GM23338 (cell line): Measurements from ENCODE around the gene USP49. TPM values are rescaled to one million over a fixed set of nuclear protein-coding genes. Genes with fewer than 3 reads are reported as not detected.

Experiments
- ATAC-seq: fragments of 200-7000 bp; cut with Tn5 transposase; 3 replicates; pipeline ENCODE4 v1.9.1; 2020
- DNase-seq: peaks from one replicate; pipeline ENCODE4 v3.0.0-alpha.2; 2015; ENCODE audit warnings: low spot score
- H2AFZ ChIP-seq: fragments of 200-600 bp; sonication (generic); 2 replicates; pipeline ENCODE4 v1.8.0; 2016; ENCODE audit warnings: antibody characterized with exemption, mild to moderate bottlenecking, moderate library complexity
- H3F3A ChIP-seq: fragments of 200-600 bp; sonication (generic); replicated peaks from 2 replicates; pipeline ENCODE4 v1.8.0; 2017; ENCODE audit warnings: antibody characterized with exemption, mixed run types, low read depth
- H3K27ac ChIP-seq: fragments of 200-600 bp; sonication (generic); 2 replicates; pipeline ENCODE4 v1.6.1; 2016; ENCODE audit warnings: low read depth
- H3K27me3 ChIP-seq: fragments of 200-600 bp; sonication (generic); 2 replicates; pipeline ENCODE4 v1.8.0; 2016; ENCODE audit warnings: mild to moderate bottlenecking, mixed run types, moderate library complexity; ENCODE audit not compliant: insufficient read depth
- H3K36me3 ChIP-seq: fragments of 200-600 bp; sonication (generic); 2 replicates; pipeline ENCODE4 v1.8.0; 2016; ENCODE audit warnings: mild to moderate bottlenecking; ENCODE audit not compliant: insufficient read depth
- H3K4me1 ChIP-seq: fragments of 200-600 bp; sonication (generic); 2 replicates; pipeline ENCODE4 v1.8.0; 2016; ENCODE audit warnings: mild to moderate bottlenecking, moderate library complexity; ENCODE audit not compliant: insufficient read depth
- H3K4me2 ChIP-seq: fragments of 200-600 bp; sonication (generic); 2 replicates; pipeline ENCODE4 v1.7.1; 2017; ENCODE audit warnings: mixed run types
- H3K4me3 ChIP-seq: fragments of 200-600 bp; sonication (generic); 2 replicates; pipeline ENCODE4 v1.6.1; 2016; ENCODE audit warnings: mixed run types
- H3K79me2 ChIP-seq: fragments of 200-600 bp; sonication (generic); replicated peaks from 2 replicates; pipeline ENCODE4 v1.8.0; 2017; ENCODE audit warnings: mild to moderate bottlenecking; ENCODE audit not compliant: insufficient read depth
- H3K9me2 ChIP-seq: fragments of 200-600 bp; sonication (generic); 2 replicates; pipeline ENCODE4 v1.8.0; 2017; ENCODE audit not compliant: insufficient read depth
- H4K20me1 ChIP-seq: fragments of 200-600 bp; sonication (generic); replicated peaks from 2 replicates; pipeline ENCODE4 v1.8.0; 2017; ENCODE audit warnings: mild to moderate bottlenecking; ENCODE audit not compliant: insufficient read depth
- H3K27ac Mint-ChIP-seq: 2 replicates; pipeline ENCODE4 v1.8.0; 2020; ENCODE audit warnings: inconsistent platforms, mild to moderate bottlenecking, moderate library complexity, mixed read lengths
- H3K27me3 Mint-ChIP-seq: 3 replicates; pipeline ENCODE4 v1.8.0; 2022; ENCODE audit warnings: low read depth, mild to moderate bottlenecking, moderate library complexity, mixed read lengths, inconsistent platforms; ENCODE audit not compliant: insufficient read depth, poor library complexity
- H3K36me3 Mint-ChIP-seq: 3 replicates; pipeline ENCODE4 v1.8.0; 2021; ENCODE audit warnings: low read depth, mild to moderate bottlenecking, inconsistent platforms, moderate library complexity, mixed read lengths
- H3K4me1 Mint-ChIP-seq: 3 replicates; pipeline ENCODE4 v1.8.0; 2020; ENCODE audit warnings: mild to moderate bottlenecking, inconsistent platforms, mixed read lengths
- H3K4me3 Mint-ChIP-seq: 3 replicates; pipeline ENCODE4 v1.8.0; 2021; ENCODE audit warnings: moderate library complexity, mild to moderate bottlenecking, inconsistent platforms, mixed read lengths
- H3K9me3 Mint-ChIP-seq: 3 replicates; pipeline ENCODE4 v1.8.0; 2020; ENCODE audit warnings: moderate library complexity, mild to moderate bottlenecking, inconsistent platforms, mixed read lengths
- CREB1 ChIP-seq: fragments of 250-450 bp; sonication (Bioruptor Pico); IDR thresholded peaks from 2 replicates; pipeline ENCODE4 v1.5.0; 2020; ENCODE audit warnings: low read depth, mild to moderate bottlenecking, moderate library complexity
- CTCF ChIP-seq, 2 experiments: fragments of 200-600 bp in 1 of 2; sonication (generic) in 1 of 2; conservative IDR thresholded peaks; 2 replicates each; pipeline versions ENCODE4 v1.5.1 to v1.6.1; 2016 to 2017; ENCODE audit warnings: antibody characterized with exemption in 2 of 2, low read depth in 2 of 2, mild to moderate bottlenecking in 2 of 2, moderate library complexity in 1 of 2
- ETS1 ChIP-seq: IDR thresholded peaks from 2 replicates; pipeline ENCODE4 v1.6.1; 2016; ENCODE audit warnings: antibody characterized with exemption
- EZH2 ChIP-seq: fragments of 200-600 bp; sonication (generic); IDR thresholded peaks from one replicate; pipeline ENCODE4 v1.8.0; 2017; ENCODE audit warnings: antibody characterized with exemption, mild to moderate bottlenecking, low read depth; ENCODE audit not compliant: unreplicated experiment
- EZH2phosphoT487 ChIP-seq: fragments of 200-600 bp; sonication (generic); IDR thresholded peaks from one replicate; pipeline ENCODE4 v1.8.1; 2018; ENCODE audit warnings: antibody characterized with exemption; ENCODE audit not compliant: unreplicated experiment
- JUNB ChIP-seq: IDR thresholded peaks from one replicate; pipeline ENCODE4 v1.6.1; 2016; ENCODE audit warnings: antibody characterized with exemption; ENCODE audit not compliant: unreplicated experiment
- POLR2AphosphoS5 ChIP-seq: IDR thresholded peaks from 2 replicates; pipeline ENCODE4 v1.6.1; 2016; ENCODE audit warnings: antibody characterized with exemption, low read depth
- REST ChIP-seq: IDR thresholded peaks from one replicate; pipeline ENCODE4 v1.6.1; 2018; ENCODE audit warnings: antibody characterized with exemption; ENCODE audit not compliant: unreplicated experiment
- STAT1 ChIP-seq: IDR thresholded peaks from one replicate; pipeline ENCODE4 v1.6.1; 2016; ENCODE audit warnings: antibody characterized with exemption; ENCODE audit not compliant: unreplicated experiment
- ZNF114 ChIP-seq: fragments of 250-450 bp; sonication (Bioruptor Pico); IDR thresholded peaks from 2 replicates; pipeline ENCODE4 v1.5.0; 2020; ENCODE audit warnings: mild to moderate bottlenecking, moderate library complexity
- ZNF331 ChIP-seq: fragments of 250-450 bp; sonication (Bioruptor Pico); IDR thresholded peaks from 2 replicates; pipeline ENCODE4 v1.5.0; 2020; ENCODE audit warnings: low read depth, mild to moderate bottlenecking, moderate library complexity
- polyA plus RNA-seq: library from polyadenylated mRNA; unstranded; fragments of >200 nt; fragmentation: Nextera tagmentation; extraction: Ambion mirVana; gene quantifications from 2 replicates; pipeline ENCODE4 v1.2.1, GENCODE V29; 2016
- total RNA-seq: library from RNA; depleted of rRNA; stranded (reverse); fragments of >200 nt; shearing (Covaris generic); gene quantifications from 2 replicates; pipeline ENCODE4 v1.2.3, GENCODE V29; 2014

The USP49 gene
- total and polyA plus RNA-seq, 2 experiments from 2014 or later = 5.9 to 21.5 TPM

- no peak for TF ChIP-seq POLR2AphosphoS5
- no peak for TF ChIP-seq REST
- no peak for TF ChIP-seq ZNF114 (CRISPR knock-in tag)
- TF ChIP-seq CREB1 = no peak
- TF ChIP-seq EZH2phosphoT487 = no peak
- TF ChIP-seq ETS1 = no peak
- TF ChIP-seq JUNB = no peak
- no peak for TF ChIP-seq ZNF331 (CRISPR knock-in tag)
- TF ChIP-seq CTCF (conservative IDR thresholded peaks at IDR 0.05; ENCODE audit: low read depth in 2 of 2) = no peak
- TF ChIP-seq EZH2 = no peak
- TF ChIP-seq STAT1 = no peak
- Histone ChIP-seq H4K20me1 (no peaks in the 10 kb centered on the region; the same call in 1 of the 2 replicates), H3K9me2 (no peaks in the 10 kb centered on the region), H3K4me2 (no peak overlapping the region), H3K79me2 (no peaks in the 10 kb centered on the region), H3K4me1 (no peaks in the 10 kb centered on the region), H3K27ac (no peak overlapping the region), H3F3A (no peaks in the 10 kb centered on the region), H3K4me3 (no peak overlapping the region), H3K27me3 (no peaks in the 10 kb centered on the region), H2AFZ (no peak overlapping the region), H3K36me3 (no peaks in the 10 kb centered on the region)
- no peaks in the 10 kb centered on the region for H3K36me3 Mint-ChIP-seq
- ATAC-seq (no peak), DNase-seq (no peak)
- no peak overlapping the region for H3K4me3 Mint-ChIP-seq
- H3K9me3 Mint-ChIP-seq = no peaks in the 10 kb centered on the region
- no peak overlapping the region for H3K27ac Mint-ChIP-seq
- H3K27me3 Mint-ChIP-seq = no peaks in the 10 kb centered on the region
- no peaks in the 10 kb centered on the region for H3K4me1 Mint-ChIP-seq
These were observed 68.7 kb downstream of the USP49 start for GRCh38 chr6:41826343-41827022.
